Measurements from ENCODE around the gene RANGRF.

Gene RANGRF

GRCh38 chr17:8273884-8274444 lies 14.5 kb upstream of the RANGRF start:
- no peak for DNase-seq (ENCODE audit: low read depth in 1 of 2, low spot score in 1 of 2)

- DNase-seq (ENCODE audit: low read depth in 1 of 2, low spot score in 1 of 2) = no peak
Observed at GRCh38 chr17:8274816-8275215, 13.7 kb upstream of the RANGRF start.

- no peak for DNase-seq (ENCODE audit: low read depth in 1 of 2, low spot score in 1 of 2)
Observed at GRCh38 chr17:8275421-8276290, 12.8 kb upstream of the RANGRF start.

DNA sequence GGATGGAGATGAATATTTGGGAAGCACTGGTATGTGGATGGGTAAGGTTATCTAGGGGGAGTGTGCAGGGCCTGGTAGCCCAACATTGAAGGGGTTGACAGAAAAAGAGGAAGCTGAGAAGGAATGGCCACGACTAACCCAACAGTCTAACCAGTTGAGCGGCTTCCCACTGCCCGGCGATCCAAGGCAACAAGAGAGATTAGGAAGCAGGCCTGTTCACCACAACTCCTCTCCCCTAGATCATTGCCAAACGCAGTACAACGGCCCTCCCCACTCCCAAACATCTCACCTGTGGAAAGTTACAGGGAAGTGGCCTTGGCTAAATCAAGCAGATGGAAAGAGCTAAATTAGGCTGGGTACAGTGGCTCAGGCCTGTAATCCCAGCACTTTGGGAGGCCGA lies 11.2 kb upstream of the RANGRF start:
- no peak for DNase-seq (ENCODE audit: low read depth in 1 of 2, low spot score in 1 of 2)

GRCh38 chr17:8282345-8282744 lies 6.1 kb upstream of the RANGRF start:
- no peak for DNase-seq (ENCODE audit: low read depth in 1 of 2, low spot score in 1 of 2)

DNA sequence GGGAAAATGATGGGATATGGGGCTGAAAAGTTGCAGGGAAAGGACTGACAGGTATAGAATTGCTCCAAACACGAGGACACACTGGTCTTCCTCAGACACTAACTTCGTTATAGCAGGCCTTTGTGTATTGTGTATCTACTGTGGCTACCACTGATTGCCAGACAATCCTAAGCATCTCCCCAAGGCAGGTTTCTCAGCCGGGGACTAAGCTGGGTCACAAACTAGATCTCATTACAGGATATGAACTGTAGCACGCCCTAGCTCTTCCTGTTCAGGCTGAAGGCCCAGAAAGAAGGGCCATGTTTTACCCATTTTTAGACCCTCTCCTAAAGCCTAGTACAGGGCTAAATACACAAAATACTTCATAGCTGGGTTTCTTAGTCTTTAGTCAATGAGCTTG lies 5.1 kb upstream of the RANGRF start:
- no peak for DNase-seq (ENCODE audit: low read depth in 1 of 2, low spot score in 1 of 2)

DNA sequence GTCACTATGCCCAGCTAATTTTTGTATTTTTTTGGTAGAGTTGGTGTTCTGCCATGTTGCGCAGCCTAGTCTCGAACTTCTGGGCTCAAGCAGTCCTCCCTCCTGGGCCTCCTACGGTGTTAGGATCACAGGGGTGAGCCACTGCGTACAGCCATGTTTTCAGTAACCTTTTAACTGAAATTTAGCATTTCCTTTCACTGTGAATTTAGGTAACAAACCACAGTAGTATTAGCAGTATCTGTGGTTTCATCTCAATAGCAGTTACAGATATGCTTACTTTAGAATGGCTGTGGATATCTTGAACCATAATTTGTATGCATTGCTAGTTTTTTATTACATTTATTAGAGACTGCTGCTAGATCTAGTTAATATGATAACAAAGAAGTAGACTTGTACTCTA lies 4.3 kb upstream of the RANGRF start:
- DNase-seq (ENCODE audit: low read depth in 1 of 2, low spot score in 1 of 2) = no peak

DNA sequence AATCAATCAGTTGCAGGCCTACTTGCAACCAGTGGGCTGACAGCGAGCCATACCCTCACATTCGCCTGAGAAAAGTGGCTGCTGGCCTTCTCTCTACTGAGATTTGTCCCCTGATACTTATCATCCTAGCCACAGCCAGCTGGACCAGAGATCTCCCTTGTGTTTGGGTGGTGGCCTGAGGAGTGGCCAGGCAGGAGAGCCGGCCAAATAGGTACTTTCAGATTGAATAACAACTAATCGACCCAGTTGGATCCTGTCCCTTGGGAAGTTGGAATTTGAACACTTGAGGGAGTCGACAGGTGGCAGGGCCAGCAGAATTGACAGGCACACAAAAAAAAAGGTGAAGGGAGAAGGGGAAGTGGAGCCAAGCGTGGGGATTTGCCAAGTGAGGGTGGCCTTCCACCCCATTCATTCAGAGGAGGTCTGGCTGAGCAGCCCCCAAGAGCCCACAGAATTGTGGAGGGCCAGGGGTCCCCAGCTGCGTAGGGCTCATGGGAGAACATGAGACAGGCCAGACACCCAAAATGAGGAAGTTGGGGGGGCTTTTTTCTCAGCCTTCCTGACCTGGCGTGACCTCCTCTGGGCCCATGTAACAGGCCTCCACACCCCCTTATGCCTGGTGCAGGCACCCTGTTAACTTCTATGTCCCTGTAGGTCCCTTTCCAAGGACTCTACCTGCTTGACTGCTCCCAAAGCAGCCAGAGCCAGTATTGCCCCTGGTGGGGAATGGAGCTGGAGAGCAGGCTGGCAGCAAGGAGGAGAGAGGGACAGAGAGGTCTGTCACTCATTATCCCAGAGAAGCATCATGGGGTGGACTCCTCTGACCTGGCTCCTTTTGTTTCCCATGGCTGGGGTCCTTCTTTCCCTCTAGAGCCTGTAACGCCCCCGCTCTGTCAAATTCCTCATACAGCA lies 2.9 kb upstream of the RANGRF start:
- DNase-seq (ENCODE audit: low read depth in 1 of 2, low spot score in 1 of 2) = no peak

GRCh38 chr17:8287651-8288335 lies 677 bp upstream of the RANGRF start:
- no peak for DNase-seq (ENCODE audit: low read depth in 1 of 2, low spot score in 1 of 2)

- no peak for DNase-seq (ENCODE audit: low read depth in 1 of 2, low spot score in 1 of 2)
Observed at GRCh38 chr17:8289103-8289397, 580 bp downstream of the RANGRF start.

DNA sequence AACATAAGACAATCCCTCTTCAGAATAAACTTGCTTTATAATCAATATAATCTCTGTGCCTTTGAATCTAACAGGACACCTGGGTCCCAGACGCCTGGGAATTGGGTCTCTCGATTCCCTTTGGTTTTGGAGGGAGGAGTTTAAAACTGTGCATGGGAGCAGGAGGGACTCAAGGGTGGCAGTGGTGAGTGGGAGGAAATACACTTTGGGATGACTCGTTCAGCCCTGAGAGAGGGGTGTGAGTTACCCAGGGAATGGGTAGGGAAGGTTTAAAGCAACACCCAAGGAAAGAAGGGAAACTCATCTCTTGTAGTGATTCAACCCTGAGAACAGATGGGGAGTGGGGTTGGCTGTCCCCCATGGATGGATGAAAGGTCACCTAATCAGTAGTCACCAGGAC lies 1.6 kb downstream of the RANGRF start:
- no peak for DNase-seq (ENCODE audit: low read depth in 1 of 2, low spot score in 1 of 2)

GRCh38 chr17:8292639-8293395 lies 4.3 kb downstream of the RANGRF start:
- DNase-seq (ENCODE audit: low read depth in 1 of 2, low spot score in 1 of 2) = no peak

DNA sequence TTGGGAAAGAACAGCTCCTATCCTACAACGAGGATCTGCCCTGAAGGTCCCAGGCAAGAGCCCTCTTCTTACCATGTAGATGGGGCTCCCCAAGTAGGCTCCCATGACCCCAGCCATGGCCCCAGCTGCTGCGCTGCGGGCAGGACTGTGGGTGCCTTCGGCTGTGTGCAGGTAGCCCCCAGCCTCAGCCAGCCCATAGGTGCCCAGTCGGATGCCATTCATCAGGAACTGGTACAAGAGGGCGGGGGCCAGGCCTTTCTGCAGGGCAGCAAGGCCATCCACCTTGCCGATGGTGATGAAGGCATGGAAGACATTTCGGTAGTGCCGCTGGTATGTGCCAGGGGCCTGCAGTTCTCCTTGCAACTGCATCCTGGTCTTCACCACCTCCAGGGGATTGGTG lies 5.9 kb downstream of the RANGRF start:
- no peak for DNase-seq (ENCODE audit: low read depth in 1 of 2, low spot score in 1 of 2)

- DNase-seq (ENCODE audit: low read depth in 1 of 2, low spot score in 1 of 2) = no peak
Observed at GRCh38 chr17:8294814-8295316, 6.4 kb downstream of the RANGRF start.

DNA sequence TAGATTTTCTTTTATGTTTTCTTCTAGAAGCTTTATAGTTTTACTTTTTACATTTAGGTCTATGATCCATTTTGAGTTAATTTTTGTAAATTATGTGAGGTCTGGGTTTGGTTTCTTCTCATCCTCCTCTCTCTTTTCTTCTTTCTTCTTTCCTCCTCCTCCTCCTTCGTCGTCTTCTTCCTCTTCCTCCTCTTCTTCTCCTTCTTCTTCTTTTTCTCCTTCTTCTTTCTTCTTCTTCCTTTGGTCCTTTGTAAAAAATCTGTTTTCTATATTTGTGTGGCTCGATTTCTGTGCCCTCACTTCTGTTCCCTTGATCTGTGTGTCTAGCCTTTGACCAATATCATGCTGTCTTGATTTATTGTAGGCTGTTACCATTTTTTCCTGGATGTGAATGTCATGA lies 11.8 kb downstream of the RANGRF start:
- no peak for DNase-seq (ENCODE audit: low read depth in 1 of 2, low spot score in 1 of 2)

DNA sequence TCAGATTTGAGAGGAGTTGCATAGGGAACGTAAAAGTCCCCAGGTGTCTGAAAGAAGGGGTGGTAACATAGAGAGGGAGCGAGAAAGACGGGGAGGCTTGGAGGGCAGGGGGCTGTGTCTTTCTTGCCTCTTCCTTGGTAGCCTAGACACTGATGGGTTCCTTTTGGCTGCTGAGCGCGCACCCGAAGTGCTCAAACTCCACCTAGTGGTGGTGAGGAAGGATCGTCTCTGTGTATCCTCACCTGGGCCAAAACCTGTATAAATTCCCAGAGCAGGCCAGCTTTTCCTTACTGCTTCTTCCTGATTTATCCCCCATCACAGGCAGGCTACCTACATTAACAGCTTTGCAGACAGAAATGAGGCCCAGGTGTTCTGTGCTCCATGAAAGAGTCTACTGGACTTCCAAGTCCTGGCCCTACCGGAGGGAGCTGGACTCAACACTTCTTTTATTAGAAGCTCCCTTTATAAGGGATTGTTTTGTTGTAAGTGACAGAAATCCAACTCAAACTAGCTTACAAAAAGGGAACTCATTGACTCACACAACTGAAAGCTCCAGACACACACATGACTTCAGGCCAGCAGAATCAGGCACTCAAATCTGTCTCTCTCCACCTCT lies 12.3 kb downstream of the RANGRF start:
- peak; percentile 21 to 33 for DNase-seq (ENCODE audit: low read depth in 1 of 2, low spot score in 1 of 2)

DNA sequence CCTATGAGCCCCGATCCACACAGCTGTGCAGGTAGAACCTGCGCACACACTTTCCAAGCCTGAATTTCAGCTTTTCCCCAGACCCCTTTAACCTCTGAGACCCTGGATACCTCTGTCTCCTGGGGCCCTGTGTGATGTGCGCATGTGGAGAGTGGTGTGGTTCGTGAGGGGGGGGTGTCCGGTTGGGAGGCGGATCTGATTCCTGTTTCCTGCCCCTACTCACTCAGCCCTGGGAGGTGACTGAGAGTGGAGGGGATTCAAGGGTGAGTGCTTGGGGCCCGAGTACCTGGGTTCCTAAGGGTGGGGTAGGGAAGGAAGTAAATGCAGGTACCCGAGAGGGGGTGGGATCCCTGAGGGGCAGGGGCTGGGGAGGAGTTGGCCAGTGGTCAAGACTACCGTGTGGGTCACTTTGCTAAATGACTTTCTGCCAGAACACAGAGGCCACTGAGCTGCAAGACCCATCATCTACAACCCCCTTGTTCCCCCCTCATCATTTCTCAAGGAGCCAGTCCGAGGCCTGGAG lies 22.2 kb downstream of the RANGRF start:
- no peak for DNase-seq (ENCODE audit: low read depth in 1 of 2, low spot score in 1 of 2)

GRCh38 chr17:8311131-8311790 lies 22.8 kb downstream of the RANGRF start:
- no peak for DNase-seq (ENCODE audit: low read depth in 1 of 2, low spot score in 1 of 2)

- DNase-seq (ENCODE audit: low read depth in 1 of 2, low spot score in 1 of 2) = no peak
Observed at GRCh38 chr17:8312251-8312650, 23.8 kb downstream of the RANGRF start.

Data from stimulated activated CD4-positive, alpha-beta T cell treated with anti-CD3 and anti-CD28 coated beads, Interleukin-15, amount 100 ng/mL, for 1 hour (primary cell).